HUES6 (cell line): ENCODE results near the gene PPP4R1.

Source experiments
- H3K27ac ChIP-seq: 2 replicates; pipeline ENCODE4 v1.7.0; 2013; ENCODE audit warnings: low read depth, mild to moderate bottlenecking, low read length, inconsistent platforms
- H3K27me3 ChIP-seq: 2 replicates; pipeline ENCODE4 v1.6.1; 2013; ENCODE audit warnings: low read length; ENCODE audit not compliant: control insufficient read depth, insufficient read depth
- H3K36me3 ChIP-seq: 2 replicates; pipeline ENCODE4 v1.6.1; 2013; ENCODE audit warnings: low read length; ENCODE audit not compliant: control insufficient read depth, insufficient read depth
- H3K4me1 ChIP-seq: 2 replicates; pipeline ENCODE4 v1.6.1; 2013; ENCODE audit warnings: low read length; ENCODE audit not compliant: control insufficient read depth, insufficient read depth
- H3K4me3 ChIP-seq: 2 replicates; pipeline ENCODE4 v1.5.1; 2013; ENCODE audit warnings: low read depth, low read length
- H3K9ac ChIP-seq: one replicate; pipeline ENCODE4 v1.6.1; 2013; ENCODE audit warnings: mild to moderate bottlenecking, low read length
- H3K9me3 ChIP-seq: 2 replicates; pipeline ENCODE4 v1.6.1; 2013; ENCODE audit warnings: low read depth, low read length; ENCODE audit not compliant: control insufficient read depth, insufficient read depth

PPP4R1 gene

DNA sequence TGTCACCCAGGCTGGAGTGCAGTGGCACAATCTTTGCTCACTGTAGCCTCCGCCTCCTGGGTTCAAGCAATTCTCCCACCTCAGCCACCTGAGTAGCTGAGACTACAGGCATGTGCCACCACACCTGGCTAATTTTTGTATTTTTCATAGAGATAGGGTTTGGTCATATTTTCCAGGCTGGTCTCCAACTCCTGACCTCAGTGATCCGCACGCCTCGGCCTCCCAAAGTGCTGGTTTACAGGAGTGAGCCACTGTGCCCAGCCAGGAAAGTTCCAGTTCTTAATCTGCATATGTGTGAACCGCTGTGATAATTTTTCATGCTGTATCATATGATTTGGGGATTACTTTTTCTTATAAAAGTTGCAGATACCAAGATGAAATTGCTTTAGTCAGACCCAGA lies 14.6 kb upstream of the PPP4R1 start:
- Histone ChIP-seq H3K9ac (no peak overlapping the region), H3K9me3 (no peaks in the 10 kb centered on the region), H3K27me3 (no peaks in the 10 kb centered on the region), H3K27ac (no peak overlapping the region), H3K36me3 (no peaks in the 10 kb centered on the region), H3K4me3 (no peak overlapping the region), H3K4me1 (peaks cover 27% of the 10 kb centered on the region)

DNA sequence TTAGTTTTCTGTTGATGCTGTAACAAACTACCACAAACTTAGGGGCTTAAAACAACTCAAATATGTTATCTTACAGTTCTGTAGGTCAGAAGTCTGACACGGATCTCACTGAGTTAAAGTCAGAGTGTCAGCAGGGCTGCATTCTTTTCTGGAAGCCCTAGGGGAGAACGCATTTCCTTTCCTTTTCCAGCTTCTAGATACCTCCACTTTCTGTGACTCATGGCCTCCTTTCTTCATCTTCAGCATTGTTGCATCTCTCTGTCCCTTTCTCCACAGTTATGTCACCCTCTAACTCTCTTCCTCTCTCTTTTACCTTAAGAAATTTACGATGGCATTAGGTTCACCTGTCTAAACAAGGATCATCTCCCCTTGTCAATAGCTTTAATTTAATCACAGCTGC lies 13.3 kb upstream of the PPP4R1 start:
- Histone ChIP-seq H3K9me3 (no peaks in the 10 kb centered on the region), H3K36me3 (no peaks in the 10 kb centered on the region), H3K4me1 (peaks cover 27% of the 10 kb centered on the region), H3K9ac (peak overlapping the region; percentile 0), H3K27ac (peak overlapping the region; percentile 44; the same call in 1 of the 2 replicates), H3K4me3 (no peak overlapping the region), H3K27me3 (no peaks in the 10 kb centered on the region)

DNA sequence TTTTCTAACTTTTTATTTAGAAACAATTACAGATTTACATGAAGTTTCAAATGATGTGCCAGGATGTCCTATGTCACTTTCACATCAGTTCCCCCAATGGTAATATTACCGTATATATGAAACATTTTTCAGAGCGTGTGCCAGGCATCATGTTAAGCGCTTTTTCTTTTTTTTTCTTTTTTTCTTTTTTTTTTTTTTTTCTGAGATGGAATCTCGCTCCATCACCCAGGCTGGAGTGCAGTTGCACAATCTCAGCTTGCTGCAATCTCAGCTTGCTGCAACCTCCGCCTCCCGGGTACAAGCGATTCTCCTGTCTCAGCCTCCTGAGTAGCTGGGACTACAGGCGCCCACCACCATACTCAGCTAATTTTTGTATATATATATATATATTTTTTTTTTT lies 5.6 kb upstream of the PPP4R1 start:
- Histone ChIP-seq H3K36me3 (no peaks in the 10 kb centered on the region), H3K9me3 (no peaks in the 10 kb centered on the region), H3K27me3 (no peaks in the 10 kb centered on the region), H3K9ac (no peak overlapping the region), H3K4me1 (peaks cover 20% of the 10 kb centered on the region), H3K27ac (no peak overlapping the region), H3K4me3 (no peak overlapping the region)

DNA sequence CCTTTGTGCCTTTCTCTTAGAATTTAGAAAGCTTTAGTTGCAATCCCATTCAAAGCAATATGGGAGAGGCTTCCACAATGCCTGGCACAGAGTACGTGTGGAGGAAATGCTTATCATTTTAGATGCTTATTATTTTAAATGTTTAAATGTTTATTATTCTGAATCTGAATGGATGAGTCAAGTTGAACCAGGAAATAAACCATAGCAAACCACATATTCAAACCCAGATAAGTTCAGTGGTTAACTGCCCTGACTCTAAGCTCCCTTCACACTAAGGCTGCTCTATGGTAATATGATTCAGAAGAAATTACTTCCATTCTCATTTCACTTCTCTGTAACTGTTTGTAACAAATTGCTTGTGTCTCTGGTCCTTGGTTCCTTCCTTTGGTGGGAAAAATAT lies 5.2 kb upstream of the PPP4R1 start:
- H3K9me3 ChIP-seq = no peaks in the 10 kb centered on the region
- peaks cover 20% of the 10 kb centered on the region for H3K4me1 ChIP-seq
- H3K27me3 ChIP-seq = no peaks in the 10 kb centered on the region
- H3K36me3 ChIP-seq = no peaks in the 10 kb centered on the region
- no peak overlapping the region for H3K9ac ChIP-seq
- no peak overlapping the region for H3K4me3 ChIP-seq
- H3K27ac ChIP-seq = no peak overlapping the region

DNA sequence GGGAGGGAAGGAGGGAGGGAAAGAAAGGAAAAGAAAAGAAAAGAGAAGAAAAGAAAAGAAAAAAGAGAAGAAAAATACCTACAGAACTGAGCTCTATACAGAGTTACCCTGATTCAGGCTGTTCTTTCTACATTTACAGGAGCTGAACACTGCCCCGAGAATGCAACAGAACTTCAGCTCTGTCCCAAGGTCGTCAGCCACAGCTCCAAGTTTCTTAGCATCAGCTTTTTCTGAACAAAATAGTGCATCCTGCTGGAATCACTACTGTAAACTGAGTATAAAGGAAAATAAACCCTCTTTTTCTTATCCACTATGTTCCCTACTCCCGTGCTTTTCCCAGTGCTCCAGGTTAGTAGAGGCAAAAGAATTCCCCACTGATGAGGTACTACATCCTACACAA lies 4.7 kb upstream of the PPP4R1 start:
- H3K27me3 ChIP-seq = no peaks in the 10 kb centered on the region
- H3K36me3 ChIP-seq = no peaks in the 10 kb centered on the region
- no peak overlapping the region for H3K9ac ChIP-seq
- H3K4me3 ChIP-seq = no peak overlapping the region
- H3K4me1 ChIP-seq = peaks cover 20% of the 10 kb centered on the region
- H3K27ac ChIP-seq = no peak overlapping the region
- no peaks in the 10 kb centered on the region for H3K9me3 ChIP-seq

DNA sequence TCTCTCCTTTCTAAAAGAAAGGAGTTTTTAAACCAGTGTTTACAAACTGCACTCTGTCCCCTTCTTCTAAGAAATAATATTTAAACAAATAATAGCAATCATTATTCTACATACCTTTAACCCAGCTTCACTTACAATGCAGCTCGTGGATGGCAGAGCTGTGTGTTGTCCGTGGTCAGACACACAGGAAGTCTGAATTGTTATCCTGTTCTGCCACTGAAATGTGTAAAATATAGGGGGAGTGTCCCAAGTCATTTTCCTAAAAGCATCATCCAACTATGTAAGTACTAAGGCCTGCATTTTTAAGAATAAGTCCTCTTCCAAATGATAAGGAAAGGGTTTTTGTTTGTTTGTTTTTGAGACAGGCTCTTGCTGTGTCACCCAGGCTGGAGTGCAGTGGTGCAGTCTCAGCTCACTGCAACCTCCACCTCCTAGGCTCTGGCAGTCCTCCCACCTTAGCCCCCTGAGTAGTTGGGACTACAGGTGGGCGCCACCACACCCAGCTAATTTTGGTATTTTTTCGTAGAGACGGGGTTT lies 2.7 kb upstream of the PPP4R1 start:
- H3K27ac ChIP-seq = no peak overlapping the region
- no peaks in the 10 kb centered on the region for H3K27me3 ChIP-seq
- no peaks in the 10 kb centered on the region for H3K9me3 ChIP-seq
- H3K36me3 ChIP-seq = no peaks in the 10 kb centered on the region
- no peak overlapping the region for H3K9ac ChIP-seq
- H3K4me3 ChIP-seq = no peak overlapping the region
- H3K4me1 ChIP-seq = peaks cover 20% of the 10 kb centered on the region

DNA sequence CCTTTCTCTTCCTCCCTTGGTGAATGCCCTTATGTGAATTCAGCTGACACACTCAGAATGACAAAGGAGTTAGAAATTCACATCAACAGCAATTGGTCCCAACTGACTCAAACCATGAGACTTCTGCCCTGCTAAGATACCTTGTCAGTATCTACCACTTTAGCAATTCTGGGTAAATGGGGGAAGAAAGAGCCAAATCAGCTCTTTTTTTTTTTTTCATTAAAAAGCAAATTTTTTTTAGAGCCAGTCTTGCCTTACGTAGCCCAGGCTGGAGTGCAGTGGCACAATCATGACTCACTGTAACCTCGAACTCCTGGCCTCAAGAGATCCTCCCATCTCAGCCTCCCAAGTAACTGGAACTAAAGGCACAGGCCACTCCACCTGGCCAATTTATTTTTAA lies 1.7 kb upstream of the PPP4R1 start:
- no peaks in the 10 kb centered on the region for H3K9me3 ChIP-seq
- no peaks in the 10 kb centered on the region for H3K27me3 ChIP-seq
- peaks cover 8% of the 10 kb centered on the region for H3K36me3 ChIP-seq
- peak overlapping the region; percentile 62; the same call in 1 of the 2 replicates for H3K4me3 ChIP-seq
- H3K27ac ChIP-seq = no peak overlapping the region
- peaks cover 20% of the 10 kb centered on the region for H3K4me1 ChIP-seq
- H3K9ac ChIP-seq = no peak overlapping the region

DNA sequence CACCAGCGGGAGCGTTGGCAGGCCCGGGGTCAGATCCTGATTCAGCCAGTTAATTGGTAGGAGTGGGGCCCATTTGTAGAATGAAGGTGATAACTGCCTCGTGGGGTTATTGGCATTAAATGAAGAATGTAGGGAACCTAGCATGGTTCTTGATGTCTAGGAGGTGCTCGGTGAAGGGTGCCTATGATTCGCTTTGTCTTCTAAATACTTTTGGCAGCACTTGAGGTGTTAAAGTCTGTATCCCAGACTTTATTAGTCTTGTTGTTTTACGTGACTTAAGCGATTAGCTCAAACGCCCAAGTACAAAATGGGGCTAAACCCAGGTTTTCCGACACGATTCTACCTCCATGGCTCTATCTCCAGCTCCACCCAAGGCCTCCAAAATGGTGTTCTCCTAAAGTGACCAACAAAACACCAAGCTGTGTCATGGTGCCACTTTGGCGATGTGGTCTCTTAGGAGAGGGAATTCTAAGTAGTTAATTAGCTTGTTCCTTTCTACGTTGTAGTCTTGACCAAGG lies 980 bp upstream of the PPP4R1 start:
- no peaks in the 10 kb centered on the region for H3K27me3 ChIP-seq
- H3K4me1 ChIP-seq = peaks cover 20% of the 10 kb centered on the region
- peaks cover 13% of the 10 kb centered on the region for H3K36me3 ChIP-seq
- peak overlapping the region; percentile 85 for H3K9ac ChIP-seq
- H3K9me3 ChIP-seq = no peaks in the 10 kb centered on the region
- H3K4me3 ChIP-seq = peak overlapping the region; percentile 62
- peak overlapping the region; percentile 88 for H3K27ac ChIP-seq

DNA sequence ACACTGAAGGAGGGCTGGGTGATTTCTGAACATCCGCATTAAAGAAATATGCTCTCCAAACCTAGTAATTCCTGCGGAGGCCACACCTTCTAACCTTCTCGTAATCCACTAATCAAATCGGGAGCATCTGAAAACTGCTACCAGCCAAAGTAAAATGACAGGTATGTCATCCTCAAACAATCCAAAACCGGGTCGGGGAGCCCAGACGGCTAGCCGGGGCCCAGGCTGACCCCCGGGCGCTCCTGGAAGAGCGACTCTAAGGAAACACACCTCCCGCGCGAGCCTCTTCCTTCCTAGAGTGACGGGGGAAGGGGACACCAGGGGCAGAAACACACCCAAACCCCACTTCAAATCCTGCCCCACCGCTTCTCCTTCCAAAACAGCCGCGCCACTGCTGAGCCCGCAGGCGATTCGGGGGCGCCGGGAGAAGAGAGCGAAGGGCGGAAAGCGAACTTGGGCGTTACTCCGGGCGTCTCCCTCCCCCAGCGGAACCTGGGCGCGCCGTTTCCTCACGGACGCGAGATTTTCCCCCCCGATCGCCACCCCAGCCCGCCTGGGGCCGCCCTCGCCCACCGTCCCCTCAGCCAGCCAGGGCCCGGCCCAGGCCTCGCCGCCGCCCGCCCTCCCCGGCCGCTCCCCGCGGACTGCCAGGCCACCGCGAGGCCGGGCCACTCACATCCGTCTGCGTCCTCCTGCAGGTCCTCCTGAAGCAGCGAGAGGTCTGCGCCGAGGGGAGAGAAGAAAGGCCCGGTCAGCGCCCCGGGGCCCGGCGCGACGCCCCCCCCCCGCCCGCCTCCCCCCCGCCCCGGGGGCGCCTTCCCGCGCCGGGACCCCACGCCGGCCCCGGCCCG lies 584 bp downstream of the PPP4R1 start:
- Histone ChIP-seq H3K4me3 (peak overlapping the region; percentile 94), H3K9me3 (no peaks in the 10 kb centered on the region), H3K4me1 (peaks cover 27% of the 10 kb centered on the region), H3K27me3 (no peaks in the 10 kb centered on the region), H3K36me3 (peaks cover 13% of the 10 kb centered on the region), H3K27ac (peak overlapping the region; percentile 77), H3K9ac (peak overlapping the region; percentile 86)

DNA sequence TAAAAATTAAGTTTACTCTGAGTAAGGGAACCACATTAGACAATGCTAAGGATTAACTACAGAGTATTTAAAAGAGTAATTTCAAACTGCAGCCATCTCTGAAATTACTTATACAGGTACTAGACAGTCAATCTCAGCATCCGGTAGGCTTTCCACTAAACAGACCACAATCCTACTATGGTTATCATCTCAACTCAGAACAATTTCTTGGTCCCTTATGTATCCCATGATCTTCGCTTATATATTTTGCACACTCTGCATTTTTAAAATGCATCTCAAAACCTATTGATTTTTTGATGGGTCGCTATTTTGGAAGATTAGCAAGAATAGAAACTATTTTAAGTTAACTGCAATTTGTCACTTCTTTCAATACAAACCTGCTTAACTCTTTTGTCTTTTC lies 1.4 kb downstream of the PPP4R1 start:
- no peaks in the 10 kb centered on the region for H3K27me3 ChIP-seq
- H3K36me3 ChIP-seq = peaks cover 16% of the 10 kb centered on the region
- H3K9ac ChIP-seq = peak overlapping the region; percentile 86
- peak overlapping the region; percentile 94 for H3K4me3 ChIP-seq
- H3K9me3 ChIP-seq = no peaks in the 10 kb centered on the region
- no peak overlapping the region; the same call in 1 of the 2 replicates for H3K27ac ChIP-seq
- peaks cover 29% of the 10 kb centered on the region for H3K4me1 ChIP-seq

DNA sequence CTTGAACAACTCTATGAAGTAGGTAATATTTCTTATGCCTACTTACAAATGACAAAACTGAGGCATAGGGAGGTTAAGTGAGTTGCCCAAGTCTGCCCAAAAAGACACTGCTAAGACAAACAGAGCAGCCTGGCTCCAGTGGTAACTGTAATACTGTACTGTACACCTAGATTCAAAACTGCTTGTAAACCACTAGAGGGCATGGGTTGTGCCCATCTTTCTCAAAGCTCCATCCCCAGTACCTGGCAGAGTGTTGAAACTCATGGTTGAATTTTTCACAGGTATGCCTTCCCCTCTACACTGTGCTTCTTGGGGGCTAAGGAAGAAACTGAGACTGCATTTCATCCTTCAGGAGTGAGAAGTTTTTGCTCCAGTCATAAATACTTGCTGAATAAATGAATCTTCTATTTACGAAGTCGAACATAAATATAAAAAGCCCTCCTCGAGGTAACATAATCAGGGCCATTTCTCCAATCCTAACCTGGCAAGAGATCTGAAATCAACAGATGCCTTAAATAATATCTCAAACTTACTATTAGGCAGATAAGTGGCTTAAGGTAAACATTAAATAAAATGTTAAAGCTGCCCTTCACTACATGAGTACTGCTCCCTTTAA lies 2.0 kb downstream of the PPP4R1 start:
- no peak overlapping the region for H3K27ac ChIP-seq
- no peak overlapping the region for H3K9ac ChIP-seq
- peaks cover 29% of the 10 kb centered on the region for H3K4me1 ChIP-seq

More for the DNA sequence above, 2.0 kb downstream of the PPP4R1 start:
- H3K4me3 ChIP-seq = peak overlapping the region; percentile 94; the same call in 1 of the 2 replicates
- no peaks in the 10 kb centered on the region for H3K27me3 ChIP-seq
- H3K9me3 ChIP-seq = no peaks in the 10 kb centered on the region
- peaks cover 16% of the 10 kb centered on the region for H3K36me3 ChIP-seq
